GM12864 (cell line): Measurements from ENCODE around the gene INPP5B.

Experiments
- DNase-seq: peaks from one replicate; pipeline ENCODE4 v3.0.0-alpha.2; 2011; ENCODE audit warnings: low read depth
- H3K4me3 ChIP-seq: 2 replicates; pipeline ENCODE4 v1.5.1; 2011; ENCODE audit warnings: mild to moderate bottlenecking, low read depth, low read length, control low read depth
- CTCF ChIP-seq: IDR thresholded peaks from 2 replicates; pipeline ENCODE4 v1.5.1; 2011; ENCODE audit warnings: low read depth, mild to moderate bottlenecking, moderate library complexity, low read length, control low read depth, inconsistent platforms; ENCODE audit errors: missing control alignments

INPP5B gene

GRCh38 chr1:37948166-37948565 is 1.3 kb upstream of the INPP5B start:
- TF ChIP-seq CTCF, result no peak
- no peak for DNase-seq
- no peak overlapping the region for H3K4me3 ChIP-seq

GRCh38 chr1:37947364-37947763 is 511 bp upstream of the INPP5B start:
- no peak for TF ChIP-seq CTCF
- no peak for DNase-seq

GRCh38 chr1:37945743-37946702 is 830 bp downstream of the INPP5B start:
- no peak for DNase-seq
- no peak for TF ChIP-seq CTCF
- peak overlapping the region; percentile 65 for H3K4me3 ChIP-seq

More at GRCh38 chr1:37947364-37947763, 511 bp upstream of the INPP5B start:
- peak overlapping the region; percentile 65 for H3K4me3 ChIP-seq

- H3K4me3 ChIP-seq, result no peak overlapping the region
- DNase-seq, result no peak
- TF ChIP-seq CTCF, result no peak
Measured at GRCh38 chr1:37945251-37945650, 1.6 kb downstream of the INPP5B start.

GRCh38 chr1:37944816-37945215 is 2.0 kb downstream of the INPP5B start:
- TF ChIP-seq CTCF, result no peak
- no peak for DNase-seq
- no peak overlapping the region for H3K4me3 ChIP-seq

- DNase-seq, result no peak
- TF ChIP-seq CTCF, result no peak
- H3K4me3 ChIP-seq, result no peak overlapping the region
Measured at GRCh38 chr1:37944086-37944763, 2.6 kb downstream of the INPP5B start.
